Measurements from ENCODE around the gene COL18A1. TPM values are rescaled to one million over a fixed set of nuclear protein-coding genes. Genes with fewer than 3 reads are reported as not detected.

The COL18A1 gene
- total RNA-seq, 4 donors from 2014 or later: 18.6 to 85.0 (median 33.0) TPM

DNA sequence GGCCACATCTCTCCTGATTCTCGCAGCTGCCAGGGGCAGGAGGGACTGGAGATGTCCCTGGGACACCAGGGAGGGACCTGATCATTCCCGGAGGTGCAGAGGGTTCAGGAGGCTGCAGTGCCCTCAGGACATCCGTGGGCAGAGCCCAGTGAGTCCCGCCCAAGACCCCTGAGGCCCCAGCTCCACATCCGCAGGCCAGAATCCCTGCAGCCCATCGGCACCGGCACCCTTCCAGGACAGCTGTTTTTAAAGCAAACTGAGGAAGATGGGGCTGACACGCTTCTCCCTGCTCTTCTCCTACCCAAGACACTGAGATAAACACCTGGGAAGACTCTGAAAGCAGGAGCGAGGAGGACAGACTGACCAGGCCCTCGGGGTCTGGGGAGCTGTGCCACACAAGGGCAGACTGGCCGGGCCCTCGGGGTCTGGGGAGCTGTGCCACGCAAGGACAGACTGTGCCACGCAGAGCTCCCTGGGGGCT, 111.7 kb downstream of the COL18A1 start:
- no peak overlapping the region for H3K4me3 ChIP-seq
- TF ChIP-seq, protein P1, sequence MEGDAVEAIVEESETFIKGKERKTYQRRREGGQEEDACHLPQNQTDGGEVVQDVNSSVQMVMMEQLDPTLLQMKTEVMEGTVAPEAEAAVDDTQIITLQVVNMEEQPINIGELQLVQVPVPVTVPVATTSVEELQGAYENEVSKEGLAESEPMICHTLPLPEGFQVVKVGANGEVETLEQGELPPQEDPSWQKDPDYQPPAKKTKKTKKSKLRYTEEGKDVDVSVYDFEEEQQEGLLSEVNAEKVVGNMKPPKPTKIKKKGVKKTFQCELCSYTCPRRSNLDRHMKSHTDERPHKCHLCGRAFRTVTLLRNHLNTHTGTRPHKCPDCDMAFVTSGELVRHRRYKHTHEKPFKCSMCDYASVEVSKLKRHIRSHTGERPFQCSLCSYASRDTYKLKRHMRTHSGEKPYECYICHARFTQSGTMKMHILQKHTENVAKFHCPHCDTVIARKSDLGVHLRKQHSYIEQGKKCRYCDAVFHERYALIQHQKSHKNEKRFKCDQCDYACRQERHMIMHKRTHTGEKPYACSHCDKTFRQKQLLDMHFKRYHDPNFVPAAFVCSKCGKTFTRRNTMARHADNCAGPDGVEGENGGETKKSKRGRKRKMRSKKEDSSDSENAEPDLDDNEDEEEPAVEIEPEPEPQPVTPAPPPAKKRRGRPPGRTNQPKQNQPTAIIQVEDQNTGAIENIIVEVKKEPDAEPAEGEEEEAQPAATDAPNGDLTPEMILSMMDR (IDR thresholded peaks at IDR 0.05): no peak
- TF ChIP-seq POLR2A (IDR thresholded peaks at IDR 0.05): no peak
- no peaks in the 10 kb centered on the region for H3K4me1 ChIP-seq
- H3K9me3 ChIP-seq: peaks cover 0 to 16% (median 0%) of the 10 kb centered on the region in 4 donors
- no peak overlapping the region for H3K27ac ChIP-seq
- no peaks in the 10 kb centered on the region for H3K27me3 ChIP-seq
- DNase-seq: peak in 2 of 3 donors; percentile 29 to 30
- peaks cover 0 to 19% (median 0%) of the 10 kb centered on the region in 3 donors for H3K36me3 ChIP-seq

DNA sequence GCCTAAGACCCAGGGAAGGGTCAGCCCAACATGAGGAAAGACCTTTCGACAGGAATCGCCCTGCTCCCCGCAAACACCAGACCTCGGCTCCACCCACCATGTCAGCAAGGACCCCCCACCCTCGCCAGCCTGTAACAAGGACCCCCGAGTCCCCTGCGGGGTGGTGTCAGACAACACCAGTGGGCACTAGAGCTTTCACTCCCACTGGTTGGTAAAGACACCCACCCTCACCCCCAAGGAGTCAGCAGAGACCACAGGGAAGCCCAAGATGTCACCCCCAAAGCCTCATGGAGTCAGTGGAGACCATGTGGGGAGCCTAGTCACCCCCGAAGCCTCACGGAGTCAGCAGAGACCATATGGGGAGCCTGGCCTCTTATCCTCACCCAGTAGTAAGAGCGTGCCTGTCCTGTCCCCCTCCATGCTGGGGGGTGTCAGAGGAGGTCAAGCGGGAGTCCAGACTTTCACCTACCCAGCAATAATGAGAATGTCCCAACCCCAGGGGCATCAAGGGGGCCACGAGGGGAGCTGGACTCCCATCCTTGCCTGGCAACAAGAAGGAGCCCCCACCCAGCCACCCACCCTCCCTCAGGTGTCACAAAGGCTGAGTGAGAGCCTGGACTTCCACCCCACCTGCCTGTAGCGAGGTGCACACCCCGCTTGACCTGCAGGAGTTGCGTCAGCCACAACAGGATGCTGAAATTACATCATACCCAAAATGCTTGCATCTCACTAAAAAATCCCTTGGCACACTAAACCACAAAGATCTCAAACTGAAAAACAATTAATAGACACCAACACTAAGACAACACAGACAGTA, 112.5 kb downstream of the COL18A1 start:
- Histone ChIP-seq H3K27ac (no peak overlapping the region), H3K4me3 (no peak overlapping the region), H3K27me3 (no peaks in the 10 kb centered on the region), H3K36me3 (peaks cover 0 to 15% (median 0%) of the 10 kb centered on the region in 3 donors), H3K9me3 (peaks cover 0 to 16% (median 0%) of the 10 kb centered on the region in 4 donors), H3K4me1 (no peaks in the 10 kb centered on the region)
- TF ChIP-seq POLR2A (IDR thresholded peaks at IDR 0.05): no peak
- TF ChIP-seq, protein P1 (IDR thresholded peaks at IDR 0.05): no peak
- peak in 2 of 3 donors; percentile 25 to 42 for DNase-seq

DNA sequence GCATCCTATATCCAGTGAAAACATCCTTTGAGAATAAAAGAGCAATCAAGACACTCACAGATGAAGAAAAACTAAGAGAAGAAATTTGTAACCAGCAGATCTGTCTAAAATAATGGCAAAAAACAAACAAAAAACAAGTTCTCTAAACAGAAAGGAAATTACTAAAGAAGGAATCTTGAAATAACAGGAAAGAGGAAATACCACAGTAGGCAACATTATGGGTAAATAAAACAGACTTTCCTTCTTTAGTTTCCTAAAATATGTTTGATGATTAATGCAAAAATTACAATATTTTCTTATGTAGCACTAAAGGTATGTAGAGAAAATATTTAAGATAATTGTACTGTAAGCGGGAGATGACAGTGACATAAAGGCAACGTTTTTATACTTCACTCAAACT, 113.8 kb downstream of the COL18A1 start:
- H3K27ac ChIP-seq: no peak overlapping the region
- no peak for TF ChIP-seq POLR2A (IDR thresholded peaks at IDR 0.05)
- TF ChIP-seq, protein P1 (IDR thresholded peaks at IDR 0.05): no peak
- H3K4me3 ChIP-seq: no peak overlapping the region
- peaks cover 0 to 16% (median 0%) of the 10 kb centered on the region in 4 donors for H3K9me3 ChIP-seq
- H3K27me3 ChIP-seq: no peaks in the 10 kb centered on the region
- DNase-seq: no peak
- peaks cover 0 to 14% (median 0%) of the 10 kb centered on the region in 3 donors for H3K36me3 ChIP-seq
- H3K4me1 ChIP-seq: no peaks in the 10 kb centered on the region

DNA sequence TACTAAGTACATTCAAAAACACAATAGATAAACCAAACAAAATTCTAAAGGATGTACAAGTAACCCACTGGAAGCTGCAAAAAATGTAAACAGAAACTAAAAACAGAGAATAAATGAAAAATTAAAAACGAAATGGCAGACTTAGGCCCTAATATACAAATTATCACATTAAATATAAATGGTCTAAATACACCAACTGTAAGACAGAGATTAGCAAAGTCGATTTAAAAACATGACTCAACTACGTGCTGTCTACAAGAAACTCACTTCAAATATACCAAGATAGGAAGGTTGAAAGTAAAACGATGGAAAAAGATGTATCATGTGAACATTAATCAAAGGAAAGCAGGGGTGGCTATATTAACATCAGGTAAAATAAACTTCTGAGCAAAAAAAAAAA, 114.2 kb downstream of the COL18A1 start:
- Histone ChIP-seq H3K27ac (no peak overlapping the region), H3K4me3 (no peak overlapping the region), H3K27me3 (no peaks in the 10 kb centered on the region), H3K4me1 (no peaks in the 10 kb centered on the region), H3K9me3 (peaks cover 0 to 16% (median 0%) of the 10 kb centered on the region in 4 donors), H3K36me3 (peaks cover 0 to 14% (median 0%) of the 10 kb centered on the region in 3 donors)
- TF ChIP-seq, protein P1 (IDR thresholded peaks at IDR 0.05): no peak
- TF ChIP-seq POLR2A (IDR thresholded peaks at IDR 0.05): no peak
- no peak for DNase-seq

DNA sequence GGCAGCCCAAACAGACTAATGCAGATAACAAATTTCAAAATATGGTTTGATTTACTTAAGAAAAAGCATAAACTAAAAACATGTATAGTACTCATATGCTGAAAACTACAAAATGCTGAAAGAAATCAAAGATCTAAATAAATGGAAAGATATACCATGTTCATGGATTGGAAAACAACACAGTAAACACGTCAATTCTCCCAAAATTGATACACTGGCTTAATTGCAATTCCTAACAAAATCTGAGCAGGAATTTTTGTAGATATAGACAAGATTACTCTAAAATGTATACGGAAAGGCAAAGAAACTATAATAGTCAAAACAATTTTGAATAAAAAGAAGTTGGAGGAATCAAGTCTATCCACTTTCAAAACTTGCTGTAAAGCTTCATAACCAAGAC, 116.3 kb downstream of the COL18A1 start:
- no peak for DNase-seq
- no peak overlapping the region for H3K27ac ChIP-seq
- H3K4me3 ChIP-seq: no peak overlapping the region
- peaks cover 0 to 14% (median 0%) of the 10 kb centered on the region in 3 donors for H3K36me3 ChIP-seq
- peaks cover 0 to 13% (median 0%) of the 10 kb centered on the region in 4 donors for H3K4me1 ChIP-seq
- peaks cover 0 to 16% (median 0%) of the 10 kb centered on the region in 4 donors for H3K9me3 ChIP-seq
- H3K27me3 ChIP-seq: no peaks in the 10 kb centered on the region
- no peak for TF ChIP-seq POLR2A (IDR thresholded peaks at IDR 0.05)
- TF ChIP-seq, protein P1 (IDR thresholded peaks at IDR 0.05): no peak
